ENCODE results near the gene STAG2.

DNA sequence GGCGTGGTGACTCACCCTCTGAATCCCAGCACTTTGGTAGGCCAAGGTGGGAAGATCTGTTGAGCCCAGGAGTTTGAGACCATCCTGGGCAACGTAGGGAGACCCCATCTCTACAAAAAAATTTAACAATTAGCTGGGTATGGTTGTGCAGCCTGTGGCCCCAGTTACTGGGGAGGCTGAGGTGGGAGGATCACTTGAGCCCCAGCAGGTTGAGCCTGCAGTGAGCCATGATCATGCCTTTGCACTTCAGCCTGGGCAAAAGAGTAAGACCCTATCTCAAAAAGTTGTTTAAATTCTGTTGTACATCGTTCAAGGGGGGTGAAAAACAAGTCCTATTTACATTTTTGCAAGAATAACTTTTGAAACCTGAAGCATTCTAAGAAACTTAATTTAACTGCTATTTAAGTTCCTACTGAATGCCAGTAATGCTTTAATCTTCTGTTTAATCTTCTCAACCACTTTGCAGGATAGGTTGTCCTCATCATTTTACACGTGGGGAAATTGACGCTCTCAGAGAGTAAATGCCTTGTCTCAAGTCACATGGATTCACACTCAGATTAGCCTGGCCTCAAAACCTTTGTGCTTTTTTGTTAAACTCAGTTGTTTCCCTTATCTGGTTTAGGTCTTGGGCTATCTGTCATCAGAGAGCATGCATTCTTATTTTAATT, 7.0 kb downstream of the STAG2 start:
- TF ChIP-seq, protein P1, sequence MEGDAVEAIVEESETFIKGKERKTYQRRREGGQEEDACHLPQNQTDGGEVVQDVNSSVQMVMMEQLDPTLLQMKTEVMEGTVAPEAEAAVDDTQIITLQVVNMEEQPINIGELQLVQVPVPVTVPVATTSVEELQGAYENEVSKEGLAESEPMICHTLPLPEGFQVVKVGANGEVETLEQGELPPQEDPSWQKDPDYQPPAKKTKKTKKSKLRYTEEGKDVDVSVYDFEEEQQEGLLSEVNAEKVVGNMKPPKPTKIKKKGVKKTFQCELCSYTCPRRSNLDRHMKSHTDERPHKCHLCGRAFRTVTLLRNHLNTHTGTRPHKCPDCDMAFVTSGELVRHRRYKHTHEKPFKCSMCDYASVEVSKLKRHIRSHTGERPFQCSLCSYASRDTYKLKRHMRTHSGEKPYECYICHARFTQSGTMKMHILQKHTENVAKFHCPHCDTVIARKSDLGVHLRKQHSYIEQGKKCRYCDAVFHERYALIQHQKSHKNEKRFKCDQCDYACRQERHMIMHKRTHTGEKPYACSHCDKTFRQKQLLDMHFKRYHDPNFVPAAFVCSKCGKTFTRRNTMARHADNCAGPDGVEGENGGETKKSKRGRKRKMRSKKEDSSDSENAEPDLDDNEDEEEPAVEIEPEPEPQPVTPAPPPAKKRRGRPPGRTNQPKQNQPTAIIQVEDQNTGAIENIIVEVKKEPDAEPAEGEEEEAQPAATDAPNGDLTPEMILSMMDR (tag by site-specific recombination; IDR thresholded peaks at IDR 0.05): no peak
- TF ChIP-seq, protein P2, sequence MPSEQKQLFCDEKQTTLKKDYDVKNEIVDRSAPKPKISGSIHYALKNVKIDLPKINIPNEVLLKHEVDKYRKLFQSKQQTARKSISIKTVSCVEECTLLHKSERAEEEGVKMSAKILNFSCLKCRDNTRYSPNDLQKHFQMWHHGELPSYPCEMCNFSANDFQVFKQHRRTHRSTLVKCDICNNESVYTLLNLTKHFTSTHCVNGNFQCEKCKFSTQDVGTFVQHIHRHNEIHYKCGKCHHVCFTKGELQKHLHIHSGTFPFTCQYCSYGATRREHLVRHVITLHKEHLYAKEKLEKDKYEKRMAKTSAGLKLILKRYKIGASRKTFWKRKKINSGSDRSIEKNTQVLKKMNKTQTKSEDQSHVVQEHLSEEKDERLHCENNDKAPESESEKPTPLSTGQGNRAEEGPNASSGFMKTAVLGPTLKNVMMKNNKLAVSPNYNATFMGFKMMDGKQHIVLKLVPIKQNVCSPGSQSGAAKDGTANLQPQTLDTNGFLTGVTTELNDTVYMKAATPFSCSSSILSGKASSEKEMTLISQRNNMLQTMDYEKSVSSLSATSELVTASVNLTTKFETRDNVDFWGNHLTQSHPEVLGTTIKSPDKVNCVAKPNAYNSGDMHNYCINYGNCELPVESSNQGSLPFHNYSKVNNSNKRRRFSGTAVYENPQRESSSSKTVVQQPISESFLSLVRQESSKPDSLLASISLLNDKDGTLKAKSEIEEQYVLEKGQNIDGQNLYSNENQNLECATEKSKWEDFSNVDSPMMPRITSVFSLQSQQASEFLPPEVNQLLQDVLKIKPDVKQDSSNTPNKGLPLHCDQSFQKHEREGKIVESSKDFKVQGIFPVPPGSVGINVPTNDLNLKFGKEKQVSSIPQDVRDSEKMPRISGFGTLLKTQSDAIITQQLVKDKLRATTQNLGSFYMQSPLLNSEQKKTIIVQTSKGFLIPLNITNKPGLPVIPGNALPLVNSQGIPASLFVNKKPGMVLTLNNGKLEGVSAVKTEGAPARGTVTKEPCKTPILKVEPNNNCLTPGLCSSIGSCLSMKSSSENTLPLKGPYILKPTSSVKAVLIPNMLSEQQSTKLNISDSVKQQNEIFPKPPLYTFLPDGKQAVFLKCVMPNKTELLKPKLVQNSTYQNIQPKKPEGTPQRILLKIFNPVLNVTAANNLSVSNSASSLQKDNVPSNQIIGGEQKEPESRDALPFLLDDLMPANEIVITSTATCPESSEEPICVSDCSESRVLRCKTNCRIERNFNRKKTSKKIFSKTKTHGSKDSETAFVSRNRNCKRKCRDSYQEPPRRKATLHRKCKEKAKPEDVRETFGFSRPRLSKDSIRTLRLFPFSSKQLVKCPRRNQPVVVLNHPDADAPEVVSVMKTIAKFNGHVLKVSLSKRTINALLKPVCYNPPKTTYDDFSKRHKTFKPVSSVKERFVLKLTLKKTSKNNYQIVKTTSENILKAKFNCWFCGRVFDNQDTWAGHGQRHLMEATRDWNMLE (tag by site-specific recombination; conservative IDR thresholded peaks at IDR 0.05; ENCODE audit: low read depth): no peak
- no peak for TF ChIP-seq OVOL3 (tag by site-specific recombination; IDR thresholded peaks at IDR 0.05)

All from HEK293 (cell line).